Muscle of arm (tissue), 12 donors: ENCODE data around the gene CNTNAP2. TPM values are rescaled to one million over a fixed set of nuclear protein-coding genes. Genes with fewer than 3 reads are reported as not detected.
"Not testable (repeated sequence)": the region's sequence is repeated elsewhere in the genome, so short reads cannot be mapped to it uniquely, and the experiment has no call there.

Experiments
- DNase-seq: peaks from one replicate; pipeline ENCODE4 v3.0.0-alpha.2; 2013
- polyA plus RNA-seq, 12 donors: library from polyadenylated mRNA; unstranded; fragments of 120-200 nt; gene quantifications; one replicate each; pipeline ENCODE4 v1.2.1, GENCODE V29; 2013; ENCODE audit not compliant: insufficient read length in 12 of 12

The CNTNAP2 gene
- polyA plus RNA-seq, 12 donors, result 7.4 to 16.1 (median 10.3) TPM; not detected in 1

- DNase-seq, result no peak
Observed at GRCh38 chr7:146878901-146879300, 762.3 kb downstream of the CNTNAP2 start.

GRCh38 chr7:146885231-146885630 lies 768.6 kb downstream of the CNTNAP2 start:
- no peak for DNase-seq

- DNase-seq, result no peak
Observed at GRCh38 chr7:146889806-146890555, 773.4 kb downstream of the CNTNAP2 start.

- DNase-seq, result no peak
Observed at GRCh38 chr7:146892151-146892550, 775.5 kb downstream of the CNTNAP2 start.

- DNase-seq, result no peak
Observed at GRCh38 chr7:146894927-146895326, 778.3 kb downstream of the CNTNAP2 start.

DNA sequence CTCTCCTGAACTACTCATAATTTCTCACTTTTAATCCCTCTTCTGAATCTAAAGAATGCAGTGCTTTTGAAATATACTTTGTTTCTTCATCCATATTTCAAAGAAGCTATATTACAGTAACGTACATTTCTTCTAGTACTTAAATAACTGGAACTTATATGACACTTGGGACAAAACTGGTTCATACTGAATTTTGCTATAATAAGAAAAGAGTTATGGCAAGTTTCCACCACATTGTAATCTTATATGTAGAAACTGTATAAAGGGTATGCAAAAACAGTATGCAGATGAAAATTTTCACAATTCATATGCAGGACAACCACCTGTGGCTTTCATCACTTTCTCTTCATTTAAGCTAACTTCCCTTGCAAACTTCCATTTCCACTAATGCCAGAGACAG lies 785.7 kb downstream of the CNTNAP2 start:
- peak; percentile 6 for DNase-seq

GRCh38 chr7:146902728-146903127 lies 786.1 kb downstream of the CNTNAP2 start:
- no peak for DNase-seq

- not testable (repeated sequence) for DNase-seq
Observed at GRCh38 chr7:146905746-146906145, 789.1 kb downstream of the CNTNAP2 start.

DNA sequence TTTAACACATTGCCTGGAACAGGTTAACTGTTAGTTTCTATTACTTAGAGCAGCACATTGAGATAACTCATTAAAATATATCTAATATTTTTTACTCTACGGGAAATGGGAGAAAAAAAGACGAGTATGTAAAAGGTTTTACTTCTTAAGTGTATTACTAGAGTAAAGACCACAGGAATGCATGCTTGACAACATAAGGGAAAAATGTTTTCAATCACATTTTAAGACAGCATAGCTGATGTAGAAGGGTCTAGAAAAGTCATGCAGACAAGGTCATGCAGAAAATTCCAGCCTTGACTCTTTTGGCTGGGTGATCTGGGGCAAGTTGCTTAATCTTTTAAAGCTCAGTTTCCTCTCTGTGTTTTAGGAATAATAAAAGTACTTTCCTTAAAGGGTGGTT lies 806.2 kb downstream of the CNTNAP2 start:
- no peak for DNase-seq

- peak; percentile 2 for DNase-seq
Observed at GRCh38 chr7:146926841-146927240, 810.2 kb downstream of the CNTNAP2 start.

- no peak for DNase-seq
Observed at GRCh38 chr7:146937836-146938235, 821.2 kb downstream of the CNTNAP2 start.

DNA sequence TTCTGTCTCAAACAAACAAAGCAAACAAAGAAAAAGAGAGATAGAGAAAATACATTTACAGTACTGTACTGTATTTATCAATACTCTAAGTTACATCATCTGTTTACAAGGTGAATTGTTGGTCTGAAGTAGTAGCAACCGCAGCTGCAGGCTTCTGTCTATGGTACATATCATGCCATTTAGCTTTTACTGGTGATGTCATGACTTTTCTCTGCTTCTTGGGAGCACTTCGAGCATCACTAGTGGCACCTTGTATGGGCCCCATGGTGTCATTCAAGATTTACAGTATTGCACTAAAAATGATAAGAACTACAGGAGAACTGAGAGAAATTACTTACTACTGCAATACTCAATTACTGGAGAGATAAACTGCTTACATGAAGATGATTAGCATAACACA lies 826.9 kb downstream of the CNTNAP2 start:
- DNase-seq, result no peak

GRCh38 chr7:146948703-146949102 lies 832.1 kb downstream of the CNTNAP2 start:
- no peak for DNase-seq

GRCh38 chr7:146956321-146956720 lies 839.7 kb downstream of the CNTNAP2 start:
- DNase-seq, result peak; percentile 8

GRCh38 chr7:146956853-146957252 lies 840.3 kb downstream of the CNTNAP2 start:
- DNase-seq, result no peak

DNA sequence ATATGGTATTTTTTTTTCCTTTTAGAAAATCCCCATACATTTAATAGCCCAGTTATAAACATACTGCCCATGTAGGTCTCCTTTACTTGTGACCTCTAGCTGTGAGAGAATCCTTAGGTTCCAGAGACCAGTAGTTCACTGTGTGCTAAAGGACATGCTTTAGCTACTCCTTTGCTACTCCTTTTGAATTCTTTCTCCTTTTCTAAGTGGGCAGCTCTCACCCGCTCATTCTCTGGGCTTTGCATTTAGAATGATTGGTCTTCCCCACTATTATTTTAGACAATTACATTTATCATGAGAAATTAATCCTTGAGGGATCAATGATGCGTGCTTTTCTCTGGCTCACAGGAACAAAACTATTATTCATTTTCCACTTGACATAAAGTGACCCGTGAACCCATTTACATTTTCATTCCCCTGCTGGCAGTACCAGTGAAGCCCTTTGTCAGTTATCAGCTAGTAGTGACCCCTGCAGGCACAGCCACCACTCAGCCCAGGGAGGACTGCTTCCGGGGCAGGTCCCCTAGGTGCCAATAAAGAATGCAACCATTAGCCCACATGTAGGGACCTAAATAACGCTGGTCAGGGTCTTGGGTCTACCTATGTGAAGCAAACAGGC lies 844.3 kb downstream of the CNTNAP2 start:
- DNase-seq, result no peak

DNA sequence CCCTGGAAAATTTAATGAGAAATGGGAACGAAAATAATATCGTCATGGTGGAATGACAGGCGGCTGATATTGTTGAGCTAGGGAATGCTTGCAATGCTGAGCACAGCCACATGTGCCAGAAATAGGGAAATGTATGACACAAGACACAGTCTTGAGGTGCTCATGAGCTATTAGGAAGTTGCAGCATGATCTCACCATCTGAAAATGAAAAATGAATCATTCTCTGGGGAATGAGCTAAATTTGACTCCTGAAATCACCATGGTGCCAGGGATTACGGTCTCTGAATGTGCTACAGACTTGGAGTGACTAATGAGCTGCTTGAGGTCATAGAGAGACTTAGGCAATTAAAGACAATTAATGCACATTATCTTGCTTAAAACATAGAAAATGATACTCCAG lies 845.0 kb downstream of the CNTNAP2 start:
- peak; percentile 19 for DNase-seq

DNA sequence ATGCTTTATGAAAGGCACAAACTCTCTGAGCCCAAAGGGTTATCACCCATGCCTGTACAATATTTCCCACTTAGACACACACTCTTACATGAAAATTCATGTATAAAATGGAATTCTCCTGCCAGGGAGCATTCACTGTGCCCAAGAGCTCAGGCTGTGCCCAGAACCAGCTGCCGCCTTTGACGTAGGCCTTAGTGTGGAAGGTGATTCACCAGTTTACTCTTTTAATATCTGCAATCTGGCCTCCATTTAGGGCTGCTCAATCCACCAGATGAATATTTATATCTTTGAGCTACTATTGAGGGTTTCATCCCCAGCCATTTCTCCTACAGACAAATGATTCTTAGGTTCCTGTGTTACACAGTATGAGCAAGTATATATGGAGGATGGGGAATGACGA lies 849.7 kb downstream of the CNTNAP2 start:
- no peak for DNase-seq

DNA sequence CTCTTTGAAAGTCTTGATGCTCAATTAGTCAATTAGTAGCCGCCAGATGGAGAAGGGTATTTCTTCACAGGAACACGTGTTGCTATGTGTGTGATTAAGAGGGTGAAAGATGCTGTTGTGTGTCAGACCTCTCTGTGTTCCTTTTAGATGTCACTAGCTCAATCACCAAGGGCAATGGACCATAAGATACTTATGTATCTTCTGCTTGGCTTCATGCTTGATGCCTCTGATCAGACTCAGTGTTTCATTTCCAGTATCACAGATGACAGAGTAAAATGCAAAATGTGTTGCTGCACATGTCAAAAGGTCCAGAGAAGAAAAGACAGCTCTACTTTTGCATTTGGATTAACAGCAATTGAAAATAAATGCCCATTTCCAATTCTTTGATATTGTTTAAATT lies 865.9 kb downstream of the CNTNAP2 start:
- DNase-seq, result no peak

- no peak for DNase-seq
Observed at GRCh38 chr7:146991596-146991995, 875.0 kb downstream of the CNTNAP2 start.

- DNase-seq, result no peak
Observed at GRCh38 chr7:146993764-146994163, 877.2 kb downstream of the CNTNAP2 start.

DNA sequence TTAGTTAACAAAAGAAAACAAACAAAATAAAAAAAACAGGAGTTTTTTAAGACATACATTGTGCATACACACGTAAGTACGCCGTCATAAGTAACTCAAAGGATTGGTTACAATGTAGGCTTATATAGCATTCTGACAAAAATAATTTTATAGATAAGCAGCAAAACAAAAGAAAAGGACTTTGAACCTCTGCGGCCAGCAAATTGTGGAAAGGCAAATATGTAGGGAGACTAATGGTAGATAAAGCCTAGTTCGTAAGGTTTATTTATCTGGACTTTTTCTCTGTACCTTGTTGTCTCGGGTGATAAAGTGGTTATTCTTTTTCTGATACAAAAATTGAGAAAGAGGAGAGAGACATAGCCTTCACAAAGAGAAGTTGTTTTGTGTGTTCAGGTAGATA lies 891.9 kb downstream of the CNTNAP2 start:
- no peak for DNase-seq

DNA sequence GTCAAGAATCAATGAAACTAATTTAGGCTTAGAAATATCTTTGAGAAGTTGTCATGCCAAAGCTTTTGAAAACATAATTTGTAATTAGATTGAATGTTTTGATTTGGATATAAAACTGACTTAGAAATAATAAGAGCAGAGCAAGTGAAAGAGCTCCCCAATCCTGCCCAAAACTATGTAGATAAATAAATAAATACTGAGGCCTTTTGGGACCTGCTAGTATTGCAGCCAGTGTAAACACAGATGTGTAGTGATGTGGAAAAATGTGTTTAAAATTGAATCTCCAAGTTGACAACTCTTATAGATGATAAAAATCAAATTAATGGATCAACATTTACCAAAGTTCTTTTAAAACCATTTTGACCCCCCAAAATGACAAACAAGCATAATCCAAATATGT lies 896.1 kb downstream of the CNTNAP2 start:
- DNase-seq, result peak; percentile 44

GRCh38 chr7:147013825-147014224 lies 897.2 kb downstream of the CNTNAP2 start:
- peak; percentile 27 for DNase-seq
